ENCODE measurements around the gene ADAD2.

- TF ChIP-seq MYNN (IDR thresholded peaks at IDR 0.05) = no peak
- TF ChIP-seq MYNN (CRISPR knock-in tag; IDR thresholded peaks at IDR 0.05) = no peak
- no peak for TF ChIP-seq FOXK2 (conservative IDR thresholded peaks at IDR 0.05 in 1 of 2, IDR thresholded peaks at IDR 0.05 in 1 of 2; ENCODE audit: low read depth in 2 of 2)
- no peak for TF ChIP-seq STAT5B (CRISPR knock-in tag; IDR thresholded peaks at IDR 0.05)
- no peak for TF ChIP-seq ZNF184 (CRISPR knock-in tag; IDR thresholded peaks at IDR 0.05)
- no peak for TF ChIP-seq PURB (CRISPR knock-in tag; IDR thresholded peaks at IDR 0.05; ENCODE audit: low read depth)
- no peak for TF ChIP-seq SMARCA5 (IDR thresholded peaks at IDR 0.05)
Measured at GRCh38 chr16:84166796-84167695, 23.9 kb upstream of the ADAD2 start.

All from K562 (cell line).